HG03354 (cell line): Measurements from ENCODE around the gene PRSS12.
"Not testable (repeated sequence)": the region's sequence is repeated elsewhere in the genome, so short reads cannot be mapped to it uniquely, and the experiment has no call there.

Experiments used
- ATAC-seq: cut with Tn5 transposase; IDR thresholded peaks from one replicate; pipeline ENCODE4 v1.9.1; 2021; ENCODE audit warnings: mild to moderate bottlenecking; ENCODE audit not compliant: unreplicated experiment, poor library complexity, severe bottlenecking

Gene PRSS12

GRCh38 chr4:118281611-118282442 is 71.0 kb downstream of the PRSS12 start:
- no peak for ATAC-seq

GRCh38 chr4:118280501-118281218 is 72.1 kb downstream of the PRSS12 start:
- peak; percentile 16 for ATAC-seq

DNA sequence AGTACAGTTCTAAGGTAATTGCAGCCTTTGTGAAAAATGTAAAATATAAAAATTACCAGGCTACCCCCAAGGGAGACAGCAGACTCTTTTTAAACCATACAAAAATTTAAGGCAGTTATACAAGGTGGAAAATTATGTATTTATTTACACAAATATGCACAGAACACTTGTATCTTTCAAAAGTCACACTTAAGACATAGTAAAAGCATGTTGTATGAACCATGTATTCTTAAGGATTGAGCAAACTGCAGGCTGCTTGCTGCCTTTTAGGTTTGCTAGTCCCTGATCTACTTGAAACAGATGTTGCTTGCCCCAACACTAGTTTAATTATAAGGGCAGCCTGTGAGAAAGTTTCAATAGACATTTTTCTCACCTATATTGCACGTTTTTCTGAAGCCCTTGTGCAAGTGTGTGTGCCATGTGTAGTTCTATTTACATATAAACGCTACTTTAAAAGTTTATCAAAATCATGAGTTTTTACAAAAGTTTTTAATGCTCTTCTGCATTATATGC is 72.8 kb downstream of the PRSS12 start:
- ATAC-seq, result no peak

DNA sequence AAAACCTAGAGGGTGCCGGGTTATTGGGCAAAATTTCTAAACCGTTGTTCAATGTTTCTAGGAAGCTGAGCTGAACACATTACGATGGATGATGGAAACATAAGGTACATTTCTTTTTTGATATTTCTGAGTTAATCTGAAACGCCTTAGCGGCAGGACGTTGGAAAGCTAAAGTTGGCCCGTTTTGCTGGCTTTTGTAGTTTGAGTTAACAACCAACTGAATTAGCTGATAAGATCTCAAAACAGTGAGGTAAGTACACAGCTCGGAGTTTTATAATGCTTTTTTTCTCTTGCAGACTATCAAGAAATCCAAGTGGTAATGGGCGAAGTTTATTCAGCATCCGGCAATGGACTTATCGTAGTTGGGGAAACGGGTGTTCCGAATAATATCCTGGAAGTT is 73.5 kb downstream of the PRSS12 start:
- ATAC-seq, result no peak

GRCh38 chr4:118278473-118279274 is 74.1 kb downstream of the PRSS12 start:
- peak; percentile 92 for ATAC-seq

DNA sequence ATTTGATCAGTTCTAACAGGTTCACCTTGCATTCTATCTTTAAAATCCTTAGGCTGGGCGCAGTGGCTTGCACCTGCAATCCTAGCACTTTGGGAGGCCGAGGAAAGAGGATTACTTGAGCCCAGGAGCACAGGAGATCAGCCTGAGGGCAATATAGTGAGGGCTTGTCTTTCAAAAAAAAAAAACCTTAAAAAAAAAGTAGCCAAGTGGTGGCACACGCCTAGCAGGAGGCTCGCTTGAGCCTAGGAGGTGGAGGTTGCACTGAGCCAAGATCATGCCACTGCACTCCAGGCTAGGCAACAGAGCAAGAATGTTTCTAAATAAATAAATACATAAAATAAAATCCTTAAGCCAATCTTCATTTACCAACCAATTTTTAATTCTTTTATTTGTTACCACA is 75.6 kb downstream of the PRSS12 start:
- no peak for ATAC-seq

- no peak for ATAC-seq
These were observed 76.2 kb downstream of the PRSS12 start for GRCh38 chr4:118276580-118276979.

- ATAC-seq, result no peak
These were observed 79.2 kb downstream of the PRSS12 start for GRCh38 chr4:118273642-118274041.

GRCh38 chr4:118271788-118272187 is 81.0 kb downstream of the PRSS12 start:
- ATAC-seq, result no peak

- peak; percentile 67 for ATAC-seq
These were observed 82.3 kb downstream of the PRSS12 start for GRCh38 chr4:118270492-118270891.

DNA sequence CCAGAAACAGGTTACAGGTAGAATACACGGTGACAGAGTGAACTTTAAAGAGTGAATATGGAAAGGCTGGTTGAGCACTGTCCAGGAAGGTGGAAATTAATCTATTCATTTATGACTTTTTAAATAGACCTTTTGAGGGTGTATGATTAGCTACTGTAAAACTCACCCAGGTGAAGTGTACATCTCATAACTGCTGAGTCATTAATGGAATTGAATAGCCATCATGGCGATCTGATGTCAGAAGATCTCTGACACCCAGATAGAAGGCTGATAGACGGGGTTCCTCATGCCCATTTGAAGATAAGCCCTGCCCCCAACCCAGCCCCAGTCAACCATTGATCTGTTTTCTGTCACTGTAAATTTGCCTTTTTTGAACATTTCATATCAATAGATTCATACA is 84.0 kb downstream of the PRSS12 start:
- no peak for ATAC-seq

DNA sequence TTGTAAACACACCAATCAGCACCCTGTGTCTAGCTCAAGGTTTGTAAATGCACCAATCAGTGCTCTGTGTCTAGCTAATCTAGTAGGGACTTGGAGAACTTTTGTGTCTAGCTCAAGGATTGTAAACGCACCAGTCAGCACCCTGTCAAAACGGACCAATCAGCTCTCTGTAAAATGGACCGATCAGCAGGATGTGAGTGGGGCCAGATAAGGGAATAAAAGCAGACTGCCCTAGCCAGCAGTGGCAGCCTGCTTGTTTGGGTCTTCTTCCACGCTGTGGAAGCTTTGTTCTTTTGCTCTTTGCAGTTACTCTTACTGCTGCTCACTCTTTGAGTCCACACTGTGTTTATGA is 86.7 kb downstream of the PRSS12 start:
- not testable (repeated sequence) for ATAC-seq

DNA sequence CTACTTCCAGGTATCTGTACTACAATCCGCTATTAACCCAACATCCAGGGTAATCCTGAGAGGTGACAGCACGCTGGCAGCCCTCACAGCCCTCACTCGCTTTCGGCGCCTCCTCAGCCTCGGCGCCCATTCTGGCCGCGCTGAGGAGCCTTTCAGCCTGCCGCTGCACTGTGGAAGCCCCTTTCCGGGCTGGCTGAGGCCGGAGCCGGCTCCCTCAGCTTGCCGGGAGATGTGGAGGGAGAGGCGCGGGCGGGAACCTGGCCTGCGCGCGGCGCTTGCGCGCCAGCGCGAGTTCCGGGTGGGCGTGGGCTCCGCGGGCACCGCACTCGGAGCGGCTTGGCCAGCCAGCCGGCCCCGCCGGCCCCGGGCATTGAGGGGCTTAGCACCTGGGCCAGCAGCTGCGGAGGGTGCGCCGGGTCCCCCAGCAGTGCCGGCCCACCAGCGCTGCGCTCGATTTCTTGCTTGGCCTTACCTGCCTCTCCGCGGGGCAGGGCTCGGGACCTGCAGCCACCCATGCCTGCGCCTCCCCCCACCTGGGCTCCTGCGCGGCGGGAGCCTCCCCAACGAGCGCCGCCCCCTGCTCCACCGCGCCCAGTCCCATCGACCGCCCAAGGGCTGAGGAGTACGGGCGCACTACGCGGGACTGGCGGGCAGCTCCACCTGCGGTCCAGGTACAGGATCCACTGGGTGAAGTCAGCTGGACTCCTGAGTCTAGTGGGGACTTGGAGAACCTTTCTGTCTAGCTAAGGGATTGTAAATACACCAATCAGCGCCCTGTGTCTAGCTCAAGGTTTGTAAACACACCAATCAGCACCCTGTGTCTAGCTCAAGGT is 87.3 kb downstream of the PRSS12 start:
- peak; percentile 45 for ATAC-seq

DNA sequence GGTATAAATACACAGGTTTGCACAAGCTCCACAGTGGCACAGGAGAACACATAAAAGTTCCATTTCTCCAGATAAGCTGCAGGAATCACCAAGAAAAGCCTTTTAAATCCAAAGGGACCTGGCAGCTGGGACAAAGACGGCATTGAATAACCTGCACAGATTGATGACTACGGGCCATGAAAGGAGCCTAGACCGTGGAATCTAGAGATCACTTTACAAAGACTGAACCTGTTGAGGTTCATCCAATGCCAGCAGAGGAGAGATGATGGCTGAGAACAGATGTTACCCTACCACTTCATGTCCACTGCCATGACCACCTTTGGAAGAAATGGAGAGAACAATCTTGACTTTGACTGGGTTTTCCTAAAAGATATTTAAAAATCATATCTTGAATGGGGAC is 88.7 kb downstream of the PRSS12 start:
- no peak for ATAC-seq

DNA sequence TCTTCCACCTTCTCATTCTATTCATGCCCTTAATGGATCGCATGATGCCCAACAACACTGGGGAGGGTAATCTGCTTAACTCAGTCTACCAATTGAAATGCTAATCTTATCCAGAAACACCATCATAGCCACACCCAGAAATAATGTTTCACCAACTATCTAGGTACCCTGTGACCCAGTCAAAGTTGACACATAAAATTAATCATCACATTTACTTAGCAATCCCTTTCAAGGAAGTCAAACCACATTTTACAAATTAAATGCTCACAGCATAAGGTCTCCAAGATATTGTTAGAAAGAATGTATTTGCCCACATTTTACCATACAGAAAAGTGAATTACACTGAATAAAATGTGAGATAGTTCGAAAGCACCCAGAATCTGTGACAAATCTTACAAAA is 92.5 kb downstream of the PRSS12 start:
- no peak for ATAC-seq

DNA sequence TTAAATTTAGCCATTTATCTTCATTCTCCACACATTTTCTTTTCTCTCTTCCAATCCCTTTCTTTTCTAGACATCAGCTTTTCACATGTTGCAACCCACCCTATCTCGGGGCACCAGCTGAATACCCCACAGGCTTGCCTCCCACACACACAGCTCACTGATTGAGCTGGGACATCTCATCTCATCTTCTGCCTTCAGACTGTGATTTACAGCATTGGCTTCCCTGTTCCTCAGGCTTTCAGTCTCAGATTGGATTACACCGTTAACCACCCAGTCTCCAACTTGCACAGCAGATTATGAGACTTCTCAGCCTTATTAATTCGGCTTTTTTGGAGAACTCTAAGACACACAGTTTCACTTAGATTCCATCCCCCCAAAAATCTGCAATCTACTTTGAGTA is 93.7 kb downstream of the PRSS12 start:
- ATAC-seq, result no peak

DNA sequence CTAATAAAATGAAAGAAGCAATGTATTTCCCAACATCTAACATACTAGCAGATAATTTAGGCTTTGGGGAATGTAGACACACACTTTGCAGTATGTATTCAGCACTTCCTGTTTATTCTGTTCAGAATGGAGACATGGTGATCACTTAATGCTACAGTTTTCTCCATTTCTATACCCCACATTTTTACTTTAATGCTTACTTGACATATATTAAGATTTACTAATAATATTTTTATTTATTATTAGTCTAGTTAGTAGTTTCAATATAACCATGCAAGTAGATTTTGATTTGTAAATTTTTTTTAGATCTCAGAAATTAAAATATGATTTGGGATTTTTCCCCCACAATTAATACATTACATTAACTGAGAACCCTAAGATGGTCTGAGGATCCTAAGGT is 98.4 kb downstream of the PRSS12 start:
- ATAC-seq, result no peak

DNA sequence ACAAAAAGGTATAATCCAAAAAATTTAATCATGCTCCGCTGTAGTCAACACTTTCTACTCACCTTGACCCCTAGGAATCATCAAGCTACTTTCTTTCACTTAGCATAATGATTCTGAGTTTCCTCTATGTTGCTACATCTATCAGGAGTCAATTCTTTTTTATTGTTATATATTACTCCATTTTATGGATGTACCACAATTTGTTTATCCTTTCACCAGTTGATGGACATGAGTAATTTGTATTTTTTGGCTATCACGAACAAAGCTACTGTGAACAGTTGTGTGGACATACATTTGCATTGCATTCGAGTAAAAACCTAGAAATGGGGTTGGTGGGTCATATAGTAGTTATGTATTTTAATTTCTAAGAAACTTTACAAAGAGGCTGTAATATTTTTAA is 102.9 kb downstream of the PRSS12 start:
- ATAC-seq, result no peak

DNA sequence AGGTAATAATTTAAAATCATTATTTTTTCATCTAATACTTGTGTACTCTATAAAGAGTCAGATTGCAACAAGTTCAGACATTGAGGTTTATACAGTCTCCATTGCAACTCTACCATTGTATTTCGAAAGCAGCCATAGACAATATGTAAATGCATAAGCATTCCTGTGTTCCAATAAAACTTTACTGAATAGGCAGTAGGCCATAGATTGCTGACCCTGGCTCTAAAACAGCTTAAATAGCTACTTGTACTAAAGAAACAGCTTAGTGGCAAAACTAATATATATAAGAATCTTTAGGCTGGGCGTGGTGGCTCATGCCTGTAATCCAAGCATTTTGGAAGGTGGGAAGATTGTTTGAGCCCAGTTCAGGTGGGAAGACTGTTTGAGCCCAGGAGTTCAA is 115.3 kb downstream of the PRSS12 start:
- no peak for ATAC-seq
